Measurements from ENCODE around the gene PIAS1.
"Not testable (repeated sequence)": the region's sequence is repeated elsewhere in the genome, so short reads cannot be mapped to it uniquely, and the experiment has no call there.

PIAS1 gene

DNA sequence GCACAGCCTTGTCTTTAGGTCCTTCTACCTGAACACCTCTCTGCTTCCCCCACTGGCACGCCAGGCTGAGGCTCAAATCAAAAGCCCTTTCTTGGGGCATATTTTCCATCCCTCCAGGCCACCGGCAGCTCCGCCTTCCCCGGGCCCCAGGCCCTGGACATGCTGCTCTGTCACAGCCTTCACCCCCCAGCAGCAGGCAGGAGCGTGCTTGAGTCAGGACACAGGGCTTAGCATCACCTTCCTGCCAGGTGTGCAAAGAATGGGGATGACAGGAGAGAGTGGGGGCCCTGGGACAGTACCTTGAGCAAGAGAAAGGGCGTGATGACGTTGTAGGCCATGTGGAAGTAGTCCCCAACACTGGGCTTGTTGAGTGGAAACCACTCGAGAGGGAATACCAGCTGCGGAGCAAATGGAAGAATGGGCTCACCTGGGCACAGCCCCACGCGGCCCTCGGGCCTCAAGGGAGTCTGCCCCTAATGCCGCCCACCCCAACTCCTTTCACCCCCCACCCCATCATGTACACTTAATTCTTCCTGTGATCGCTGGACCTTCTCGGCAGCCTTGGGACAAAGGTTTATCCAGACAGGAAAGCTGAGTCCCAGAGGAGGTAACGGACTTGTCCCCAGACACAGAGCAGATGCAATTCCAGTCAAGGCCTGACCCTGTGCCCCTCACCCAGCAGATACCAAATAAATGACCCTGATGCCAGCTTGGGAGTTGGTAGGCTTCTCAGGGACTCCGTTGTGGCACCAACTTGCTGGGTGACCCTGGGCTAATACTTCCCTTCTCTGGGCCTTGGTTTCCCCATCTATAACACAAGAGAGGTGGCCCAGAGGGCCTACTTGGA lies 160.1 kb downstream of the PIAS1 start:
- DNase-seq (ENCODE audit: low read depth in 4 of 4, low spot score in 1 of 4) = no peak

DNA sequence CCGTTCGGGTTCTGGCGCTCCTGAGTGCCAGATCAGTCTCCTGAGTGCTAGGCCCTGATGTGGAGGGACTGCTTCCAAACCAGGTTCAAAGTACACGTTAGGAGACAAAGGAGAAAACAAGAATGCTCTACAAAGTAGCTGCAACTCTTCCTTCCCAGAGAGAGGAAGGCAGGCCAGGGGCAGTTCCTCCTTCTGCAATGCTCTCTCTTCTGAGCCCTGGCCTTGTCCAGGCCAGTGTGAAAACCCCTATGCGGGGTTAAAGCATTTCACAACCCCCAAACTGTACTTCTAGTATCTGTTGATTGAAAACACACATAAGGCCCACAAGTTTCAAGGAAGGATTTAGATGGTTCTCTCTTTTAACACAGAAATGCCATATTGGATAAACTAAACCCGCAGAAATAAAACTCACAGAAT lies 160.7 kb downstream of the PIAS1 start:
- DNase-seq (ENCODE audit: low read depth in 4 of 4, low spot score in 1 of 4) = no peak

DNA sequence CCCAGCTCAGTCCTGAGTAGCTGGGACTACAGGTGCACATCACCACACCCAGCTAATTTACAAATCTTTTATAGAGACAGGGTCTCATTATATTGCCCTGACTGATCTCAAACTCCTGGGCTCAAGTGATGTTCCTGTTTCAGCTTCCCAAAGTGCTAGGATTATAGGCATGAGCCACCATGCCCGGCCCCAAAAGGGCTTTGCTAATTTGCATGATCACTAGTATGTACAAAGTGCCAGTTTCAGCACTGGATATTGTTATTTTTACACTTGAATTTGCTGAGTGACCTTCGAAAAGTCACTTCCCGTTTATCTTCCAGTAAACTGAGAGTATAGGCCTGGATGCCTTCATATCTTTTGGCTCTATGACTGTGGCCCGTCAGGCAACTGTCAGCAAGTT lies 163.2 kb downstream of the PIAS1 start:
- DNase-seq (ENCODE audit: low read depth in 4 of 4, low spot score in 1 of 4) = no peak

DNA sequence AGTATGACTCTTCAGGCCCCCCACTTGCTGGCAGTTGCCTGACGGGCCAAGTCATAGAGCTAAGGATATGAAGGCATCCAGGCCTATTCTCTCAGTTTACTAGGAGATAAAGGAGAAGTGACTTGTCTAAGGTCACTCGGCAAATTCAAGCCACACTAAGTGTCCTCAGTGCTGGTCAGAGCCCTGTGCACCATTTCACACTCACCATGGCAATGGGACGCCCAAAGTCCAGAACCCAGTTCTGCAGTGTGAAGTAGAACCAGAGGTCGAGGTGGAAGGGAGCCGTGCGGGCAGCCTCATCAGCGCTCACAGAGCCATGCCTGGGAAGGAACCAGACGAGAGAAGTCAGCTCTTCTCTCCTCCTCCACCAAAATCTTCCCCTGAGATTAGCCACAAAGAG lies 164.2 kb downstream of the PIAS1 start:
- DNase-seq (ENCODE audit: low read depth in 4 of 4, low spot score in 1 of 4) = no peak

DNA sequence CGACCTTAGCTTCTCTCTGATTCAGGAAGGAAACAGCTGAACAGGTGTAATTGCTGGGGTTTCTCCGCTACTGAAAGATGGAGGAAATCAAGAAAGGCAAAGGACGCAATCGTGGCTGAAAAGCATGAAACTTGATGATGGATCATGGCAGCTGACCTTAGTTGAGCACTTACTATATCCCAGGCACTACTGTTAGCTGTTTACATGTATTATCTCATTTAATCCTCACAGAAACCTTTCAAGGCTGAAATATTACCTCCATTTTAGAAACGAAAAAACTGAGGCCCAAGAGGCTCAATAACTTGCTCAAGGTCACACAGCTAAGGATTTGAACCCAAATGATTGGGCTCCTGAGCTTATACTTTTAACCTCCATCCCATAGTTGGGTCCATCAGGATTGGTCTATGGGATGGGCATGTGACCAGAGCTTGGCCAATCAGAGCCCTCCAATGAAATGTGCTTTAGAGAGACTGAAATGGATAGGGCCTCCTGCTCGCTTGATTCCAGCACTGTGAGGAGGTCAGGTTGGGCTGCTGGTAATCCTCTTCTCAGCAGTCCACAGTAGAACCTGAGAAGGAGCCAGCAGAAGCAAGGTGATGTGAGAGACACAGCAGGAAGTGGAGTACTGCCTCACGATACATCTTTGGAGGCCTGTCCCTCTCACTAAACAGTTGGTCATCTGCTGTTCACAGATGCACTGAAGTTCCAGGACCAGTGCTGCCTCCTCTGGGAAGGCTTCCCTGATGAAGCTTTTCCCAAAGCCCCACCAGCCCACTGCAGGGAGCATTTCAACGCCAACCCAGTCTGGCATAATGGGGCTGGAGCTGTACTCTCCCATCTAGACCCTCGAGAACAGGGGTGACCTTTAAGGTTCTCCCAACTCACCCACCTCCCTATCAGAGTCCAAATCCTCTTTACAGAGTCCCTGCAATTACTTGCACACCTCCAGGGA lies 165.0 kb downstream of the PIAS1 start:
- DNase-seq (ENCODE audit: low read depth in 4 of 4, low spot score in 1 of 4) = no peak

GRCh38 chr15:68220489-68220888 lies 166.4 kb downstream of the PIAS1 start:
- no peak for DNase-seq (ENCODE audit: low read depth in 4 of 4, low spot score in 1 of 4)

DNA sequence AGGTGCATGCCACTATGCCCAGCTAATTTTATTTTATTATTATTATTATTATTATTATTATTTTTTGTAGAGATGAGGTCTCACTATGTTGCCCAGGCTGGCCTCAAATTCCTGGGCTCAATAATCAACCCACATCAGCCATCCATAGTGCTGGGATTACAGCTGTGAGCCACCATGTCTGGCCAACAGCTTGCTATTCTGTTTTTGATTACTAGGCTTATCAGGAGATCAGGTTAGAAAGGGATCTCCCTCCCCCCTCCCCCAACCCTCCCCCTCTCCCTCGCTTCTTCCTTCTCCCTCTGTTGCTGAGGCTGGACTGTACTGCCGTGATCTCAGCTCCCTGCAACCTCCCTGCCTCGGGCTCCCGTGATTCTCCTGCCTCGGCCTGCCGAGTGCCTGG lies 166.9 kb downstream of the PIAS1 start:
- no peak for DNase-seq (ENCODE audit: low read depth in 4 of 4, low spot score in 1 of 4)

GRCh38 chr15:68221530-68222431 lies 167.7 kb downstream of the PIAS1 start:
- not testable (repeated sequence) for DNase-seq (ENCODE audit: low read depth in 4 of 4, low spot score in 1 of 4)

DNA sequence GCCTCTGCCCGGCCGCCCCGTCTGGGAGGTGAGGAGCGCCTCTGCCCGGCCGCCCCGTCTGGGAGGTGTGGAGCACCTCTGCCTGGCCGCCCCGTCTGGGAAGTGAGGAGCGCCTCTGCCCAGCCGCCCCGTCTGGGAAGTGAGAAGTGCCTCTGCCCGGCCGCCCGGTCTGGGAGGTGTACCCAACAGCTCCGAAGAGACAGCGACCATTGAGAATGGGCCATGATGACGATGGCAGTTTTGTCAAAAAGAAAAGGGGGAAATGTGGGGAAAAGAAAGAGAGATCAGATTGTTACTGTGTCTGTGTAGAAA lies 168.3 kb downstream of the PIAS1 start:
- DNase-seq (ENCODE audit: low read depth in 4 of 4, low spot score in 1 of 4) = not testable (repeated sequence)

DNA sequence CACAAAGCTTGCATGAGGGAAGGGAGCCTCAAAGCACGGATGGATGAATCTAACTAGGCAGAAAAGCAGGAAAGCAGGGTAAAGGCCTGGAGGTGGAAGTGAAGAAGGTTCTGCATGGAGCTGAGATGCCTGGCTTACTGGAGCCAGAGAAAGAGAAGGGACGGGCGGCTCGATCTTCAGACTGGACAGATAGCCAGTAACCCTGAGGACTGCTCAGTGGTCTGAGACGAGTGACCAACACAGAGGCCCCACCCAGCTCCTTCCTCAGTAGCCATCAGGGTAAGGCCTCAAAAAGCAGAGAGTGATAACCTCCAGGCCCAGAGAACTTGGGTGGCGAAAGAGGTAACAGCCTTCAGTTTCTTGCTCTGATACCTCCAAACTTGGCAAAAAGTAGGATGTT lies 169.1 kb downstream of the PIAS1 start:
- DNase-seq (ENCODE audit: low read depth in 4 of 4, low spot score in 1 of 4) = no peak

- no peak for DNase-seq (ENCODE audit: low read depth in 4 of 4, low spot score in 1 of 4)
Measured at GRCh38 chr15:68224108-68224507, 170.0 kb downstream of the PIAS1 start.

DNA sequence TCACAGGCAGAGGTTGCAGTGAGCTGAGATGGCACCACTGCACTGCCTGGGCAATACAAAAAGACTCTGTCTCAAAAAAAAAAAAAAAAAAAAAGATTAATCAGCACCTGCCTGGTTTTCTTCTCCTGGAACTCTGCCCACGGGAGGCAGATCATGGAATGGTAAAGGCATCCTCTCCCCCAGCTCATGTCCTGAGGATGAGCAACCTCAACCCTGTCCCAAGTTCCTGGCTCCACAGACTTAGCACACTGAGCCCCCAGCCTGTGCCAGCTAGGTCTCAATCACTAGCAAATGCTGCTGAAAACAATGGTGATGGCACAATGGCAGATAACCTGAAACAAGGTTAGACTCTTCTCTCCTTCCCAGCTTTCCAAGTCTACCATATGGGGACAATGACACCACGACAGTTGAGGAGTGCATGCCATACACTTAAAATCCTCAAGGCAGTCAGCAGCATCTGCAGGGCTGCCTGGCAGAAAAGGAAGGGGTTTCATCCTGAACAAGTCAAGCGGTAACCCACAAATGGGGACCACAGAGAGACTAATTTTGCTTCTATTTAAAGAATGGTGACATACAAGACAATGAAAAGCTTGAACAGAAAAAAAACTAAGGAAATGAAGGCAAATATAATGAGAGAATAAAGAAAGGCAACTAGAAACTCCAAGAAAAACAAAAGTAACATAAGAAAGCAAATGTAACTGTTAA lies 170.6 kb downstream of the PIAS1 start:
- no peak for DNase-seq (ENCODE audit: low read depth in 4 of 4, low spot score in 1 of 4)

- not testable (repeated sequence) for DNase-seq (ENCODE audit: low read depth in 4 of 4, low spot score in 1 of 4)
Measured at GRCh38 chr15:68225442-68225841, 171.3 kb downstream of the PIAS1 start.

- no peak for DNase-seq (ENCODE audit: low read depth in 4 of 4, low spot score in 1 of 4)
Measured at GRCh38 chr15:68227643-68228142, 173.6 kb downstream of the PIAS1 start.

GRCh38 chr15:68228143-68228970 lies 174.2 kb downstream of the PIAS1 start:
- no peak for DNase-seq (ENCODE audit: low read depth in 4 of 4, low spot score in 1 of 4)

DNA sequence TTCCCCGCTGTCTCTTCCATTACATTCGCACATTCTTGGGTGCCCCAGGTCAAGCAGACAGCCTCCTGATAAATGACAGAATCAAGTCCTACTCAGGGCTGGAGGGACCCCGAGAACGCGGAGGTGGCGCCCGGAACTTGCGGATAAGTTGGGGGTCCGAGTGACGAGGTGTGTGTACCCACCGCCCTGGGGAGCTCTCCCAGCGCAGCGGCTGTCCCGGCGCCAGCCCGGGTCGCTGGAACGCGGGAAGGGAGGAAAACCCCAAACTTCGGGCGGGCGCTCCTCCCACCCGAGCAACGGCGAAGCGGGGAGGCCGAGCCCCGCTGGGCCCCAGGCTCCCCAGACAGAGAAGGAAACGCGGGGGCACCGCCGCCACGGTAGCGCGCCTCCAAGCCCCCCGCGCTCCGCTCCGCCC lies 174.9 kb downstream of the PIAS1 start:
- no peak for DNase-seq (ENCODE audit: low read depth in 4 of 4, low spot score in 1 of 4)

DNA sequence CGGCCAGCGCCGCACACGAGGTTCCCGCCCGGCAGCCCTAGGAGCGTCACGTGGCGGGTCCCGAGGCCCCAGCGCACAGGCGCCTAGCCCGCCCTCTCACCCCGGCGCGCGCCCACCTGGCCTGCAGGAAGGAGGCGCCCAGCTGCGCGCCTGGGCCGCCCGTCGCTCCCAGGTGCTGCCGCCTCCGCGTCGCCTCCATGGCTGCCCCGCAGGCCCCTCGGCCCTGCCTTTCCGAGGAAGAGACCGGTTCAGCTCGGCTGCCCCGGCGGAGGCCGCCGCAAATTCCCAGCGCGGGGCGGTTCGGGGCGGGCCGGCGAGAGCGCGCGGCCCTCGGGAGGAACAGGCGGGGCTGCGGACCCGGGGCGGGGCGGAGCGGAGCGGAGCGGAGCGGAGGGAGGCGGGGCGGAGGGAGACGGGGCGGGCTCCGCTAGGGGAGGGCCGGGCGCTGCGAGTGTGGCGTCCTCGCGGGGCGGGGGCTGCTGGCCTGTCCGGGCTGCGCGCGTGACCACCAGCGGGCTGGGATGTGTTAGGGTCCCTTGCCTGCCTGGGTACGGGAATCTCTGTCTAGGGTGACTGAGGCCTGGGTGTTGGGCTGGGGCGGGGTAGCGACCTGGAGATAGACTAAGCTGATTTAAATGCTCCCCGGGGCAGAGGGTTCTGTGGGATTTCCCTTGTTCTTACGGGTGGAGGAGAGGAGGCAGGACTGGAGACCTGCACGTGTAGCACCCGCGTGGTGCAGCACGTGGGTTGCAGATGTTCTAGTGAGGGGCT lies 175.5 kb downstream of the PIAS1 start, which contains the start of gene CLN6:
Gene CLN6 (minus strand): TSS at position 343 of the 771 bp plus-strand sequence. CDS start 144 bp downstream, at position 199.
- DNase-seq (ENCODE audit: low read depth in 4 of 4, low spot score in 1 of 4) = peak; percentile 56 to 83 (median 76)

Data from stimulated activated CD4-positive, alpha-beta T cell treated with anti-CD3 and anti-CD28 coated beads, Interleukin-1b, Interleukin-23, amount 100 ng/mL, for 24 hours (primary cell).